WERI-Rb-1 (cell line): ENCODE data around the gene RMDN2.

Source experiments
- DNase-seq: peaks from one replicate; pipeline ENCODE4 v3.0.0-alpha.2; 2020
- H3K27ac ChIP-seq: fragments of 250-450 bp; sonication (Bioruptor Pico); 2 replicates; pipeline ENCODE4 v1.5.1; 2020; ENCODE audit warnings: mild to moderate bottlenecking, moderate library complexity
- H3K27me3 ChIP-seq: fragments of 250-450 bp; sonication (Bioruptor Pico); 2 replicates; pipeline ENCODE4 v1.5.1; 2021; ENCODE audit warnings: mild to moderate bottlenecking, low read depth, moderate library complexity; ENCODE audit not compliant: insufficient read depth, severe bottlenecking
- H3K36me3 ChIP-seq: fragments of 250-450 bp; sonication (Bioruptor Pico); 2 replicates; pipeline ENCODE4 v1.5.1; 2020; ENCODE audit warnings: mild to moderate bottlenecking, moderate library complexity
- H3K4me3 ChIP-seq: 2 replicates; pipeline ENCODE4 v1.5.1; 2011; ENCODE audit warnings: low read depth, mild to moderate bottlenecking, control low read depth, low read length
- H3K9me3 ChIP-seq: fragments of 250-450 bp; sonication (Bioruptor Pico); 2 replicates; pipeline ENCODE4 v1.5.1; 2021; ENCODE audit warnings: mild to moderate bottlenecking, moderate library complexity; ENCODE audit not compliant: severe bottlenecking
- CTCF ChIP-seq: IDR thresholded peaks from 2 replicates; pipeline ENCODE4 v1.5.1; 2011; ENCODE audit warnings: low read depth, mild to moderate bottlenecking, control low read depth, inconsistent platforms, low read length

The RMDN2 gene

GRCh38 chr2:37918742-37919186 lies 6.3 kb upstream of the RMDN2 start:
- Histone ChIP-seq H3K27me3 (no peaks in the 10 kb centered on the region), H3K9me3 (no peaks in the 10 kb centered on the region), H3K36me3 (no peaks in the 10 kb centered on the region), H3K27ac (no peak overlapping the region), H3K4me3 (no peak overlapping the region)
- no peak for TF ChIP-seq CTCF
- no peak for DNase-seq

- H3K36me3 ChIP-seq, result no peaks in the 10 kb centered on the region; the same call in 1 of the 2 replicates
- DNase-seq, result no peak
- no peak overlapping the region for H3K27ac ChIP-seq
- no peak overlapping the region for H3K4me3 ChIP-seq
- no peak for TF ChIP-seq CTCF
- H3K27me3 ChIP-seq, result no peaks in the 10 kb centered on the region
- no peaks in the 10 kb centered on the region for H3K9me3 ChIP-seq
Measured at GRCh38 chr2:37919631-37920032, 5.5 kb upstream of the RMDN2 start.

GRCh38 chr2:37920570-37920969 lies 4.5 kb upstream of the RMDN2 start:
- H3K27ac ChIP-seq, result no peak overlapping the region
- peaks cover 3% of the 10 kb centered on the region; the same call in 1 of the 2 replicates for H3K36me3 ChIP-seq
- H3K9me3 ChIP-seq, result no peaks in the 10 kb centered on the region
- H3K27me3 ChIP-seq, result no peaks in the 10 kb centered on the region
- DNase-seq, result no peak
- H3K4me3 ChIP-seq, result no peak overlapping the region
- no peak for TF ChIP-seq CTCF

- no peaks in the 10 kb centered on the region for H3K27me3 ChIP-seq
- TF ChIP-seq CTCF, result no peak
- no peak overlapping the region for H3K4me3 ChIP-seq
- H3K9me3 ChIP-seq, result no peaks in the 10 kb centered on the region
- peaks cover 3% of the 10 kb centered on the region; the same call in 1 of the 2 replicates for H3K36me3 ChIP-seq
- no peak for DNase-seq
- no peak overlapping the region for H3K27ac ChIP-seq
Measured at GRCh38 chr2:37921781-37922180, 3.3 kb upstream of the RMDN2 start.

GRCh38 chr2:37923308-37924055 lies 1.6 kb upstream of the RMDN2 start:
- no peak for TF ChIP-seq CTCF
- Histone ChIP-seq H3K27ac (no peak overlapping the region), H3K36me3 (peaks cover 3% of the 10 kb centered on the region; the same call in 1 of the 2 replicates), H3K9me3 (no peaks in the 10 kb centered on the region), H3K27me3 (no peaks in the 10 kb centered on the region), H3K4me3 (no peak overlapping the region)
- no peak for DNase-seq

GRCh38 chr2:37926635-37927034 lies 1.5 kb downstream of the RMDN2 start:
- Histone ChIP-seq H3K9me3 (no peaks in the 10 kb centered on the region), H3K36me3 (peaks cover 3% of the 10 kb centered on the region; the same call in 1 of the 2 replicates), H3K27me3 (no peaks in the 10 kb centered on the region), H3K4me3 (no peak overlapping the region), H3K27ac (no peak overlapping the region)
- no peak for TF ChIP-seq CTCF
- no peak for DNase-seq
